Breast epithelium (tissue), 3 donors: ENCODE measurements around the gene GRIN2D.

ENCODE experiments used
- POLR2A ChIP-seq: fragments of 450-650 bp; IDR thresholded peaks from one replicate; pipeline ENCODE4 v1.6.1; 2016; ENCODE audit warnings: antibody characterized with exemption, mild to moderate bottlenecking, moderate library complexity
- TF ChIP-seq, protein P1 (sequence below), 3 donors: fragments of 450-650 bp; IDR thresholded peaks; one replicate each; pipeline ENCODE4 v1.5.1; 2016 to 2017; ENCODE audit warnings: antibody characterized with exemption in 3 of 3, mild to moderate bottlenecking in 3 of 3, moderate library complexity in 3 of 3

GRCh38 chr19:48350856-48351255, 42.6 kb upstream of the GRIN2D start:
- TF ChIP-seq, protein P1, sequence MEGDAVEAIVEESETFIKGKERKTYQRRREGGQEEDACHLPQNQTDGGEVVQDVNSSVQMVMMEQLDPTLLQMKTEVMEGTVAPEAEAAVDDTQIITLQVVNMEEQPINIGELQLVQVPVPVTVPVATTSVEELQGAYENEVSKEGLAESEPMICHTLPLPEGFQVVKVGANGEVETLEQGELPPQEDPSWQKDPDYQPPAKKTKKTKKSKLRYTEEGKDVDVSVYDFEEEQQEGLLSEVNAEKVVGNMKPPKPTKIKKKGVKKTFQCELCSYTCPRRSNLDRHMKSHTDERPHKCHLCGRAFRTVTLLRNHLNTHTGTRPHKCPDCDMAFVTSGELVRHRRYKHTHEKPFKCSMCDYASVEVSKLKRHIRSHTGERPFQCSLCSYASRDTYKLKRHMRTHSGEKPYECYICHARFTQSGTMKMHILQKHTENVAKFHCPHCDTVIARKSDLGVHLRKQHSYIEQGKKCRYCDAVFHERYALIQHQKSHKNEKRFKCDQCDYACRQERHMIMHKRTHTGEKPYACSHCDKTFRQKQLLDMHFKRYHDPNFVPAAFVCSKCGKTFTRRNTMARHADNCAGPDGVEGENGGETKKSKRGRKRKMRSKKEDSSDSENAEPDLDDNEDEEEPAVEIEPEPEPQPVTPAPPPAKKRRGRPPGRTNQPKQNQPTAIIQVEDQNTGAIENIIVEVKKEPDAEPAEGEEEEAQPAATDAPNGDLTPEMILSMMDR (IDR thresholded peaks at IDR 0.05): no peak
- no peak for TF ChIP-seq POLR2A
